ENCODE measurements around the gene PEX6.
A peak's percentile ranks its signal among the peaks of the same experiment; 100 is the strongest.

DNA sequence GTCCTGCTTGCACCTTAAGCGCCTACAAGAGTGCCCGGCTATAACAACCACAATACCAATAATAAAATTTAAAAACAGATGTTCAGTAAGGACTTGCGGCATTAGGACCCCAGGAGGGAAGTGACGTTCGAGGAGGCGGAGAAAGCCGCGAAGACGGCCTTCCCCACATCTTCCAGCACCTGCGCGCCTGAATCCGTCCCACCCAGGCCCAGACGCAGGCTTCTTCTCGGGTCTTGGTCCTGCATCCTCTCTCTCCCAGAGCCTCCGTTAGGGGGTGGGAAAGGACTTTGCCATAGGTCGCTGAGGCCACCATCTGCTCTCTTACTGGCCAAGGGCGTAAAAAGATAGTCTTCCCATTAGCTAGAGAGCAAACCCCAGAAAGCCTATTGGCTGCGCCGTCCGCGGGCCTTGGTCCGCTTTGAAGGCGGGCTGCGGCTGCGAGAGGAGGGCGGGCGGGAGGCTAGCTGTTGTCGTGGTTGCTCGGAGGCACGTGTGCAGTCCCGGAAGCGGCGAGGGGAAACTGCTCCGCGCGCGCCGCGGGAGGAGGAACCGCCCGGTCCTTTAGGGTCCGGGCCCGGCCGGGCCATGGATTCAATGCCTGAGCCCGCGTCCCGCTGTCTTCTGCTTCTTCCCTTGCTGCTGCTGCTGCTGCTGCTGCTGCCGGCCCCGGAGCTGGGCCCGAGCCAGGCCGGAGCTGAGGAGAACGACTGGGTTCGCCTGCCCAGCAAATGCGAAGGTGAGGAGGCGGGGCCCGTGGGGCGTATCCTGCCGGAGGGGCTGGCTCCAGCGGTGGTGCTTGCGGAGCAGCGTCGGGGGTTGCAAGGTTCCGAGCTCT is 49.8 kb downstream of the PEX6 start, which contains the start of gene CNPY3:
- peak; percentile 65 for TF ChIP-seq EZH2 (IDR thresholded peaks at IDR 0.05; ENCODE audit: borderline replicate concordance, low read depth, low read length, severe bottlenecking)
- TF ChIP-seq POLR2AphosphoS5 (IDR thresholded peaks at IDR 0.05; ENCODE audit: insufficient read depth, low read depth, low read length), result peak; percentile 43

Data from endothelial cell of umbilical vein (primary cell).